ENCODE measurements around the gene KCNQ1.
A peak's percentile ranks its signal among the peaks of the same experiment; 100 is the strongest.

The KCNQ1 gene

DNA sequence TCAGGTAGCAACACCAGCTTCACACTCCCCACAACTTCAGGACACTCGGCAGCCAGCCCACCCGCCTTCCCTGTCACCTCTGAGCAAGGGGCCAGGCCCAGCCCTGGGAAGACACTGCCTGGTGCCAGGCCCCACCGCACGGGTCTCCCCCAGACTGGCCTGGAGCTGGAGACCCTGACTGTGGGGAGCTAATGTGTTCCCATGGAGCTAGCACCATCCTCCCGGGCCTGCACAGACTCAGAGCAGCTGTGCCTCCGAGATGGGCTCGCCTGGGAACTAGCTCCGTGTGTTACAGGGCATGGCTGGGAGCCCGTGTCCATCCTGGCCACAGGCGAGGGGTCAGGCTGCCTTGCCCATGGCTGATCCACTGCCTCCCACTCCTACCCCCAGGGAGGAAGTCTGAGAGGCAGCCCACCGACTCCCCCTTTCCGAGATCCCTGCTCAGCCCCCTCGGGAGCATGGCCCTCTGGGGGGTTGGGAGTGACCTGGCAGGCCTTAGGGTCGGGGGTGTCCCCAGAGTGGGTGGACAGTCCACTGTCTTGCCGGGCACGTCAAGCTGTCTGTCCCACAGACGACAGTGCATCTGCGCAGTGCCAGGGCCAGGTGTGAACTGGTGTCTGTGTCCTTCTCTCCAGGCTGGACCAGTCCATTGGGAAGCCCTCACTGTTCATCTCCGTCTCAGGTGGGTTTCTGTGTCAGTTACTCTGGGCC, 331.7 kb downstream of the KCNQ1 start:
- no peak for DNase-seq

DNA sequence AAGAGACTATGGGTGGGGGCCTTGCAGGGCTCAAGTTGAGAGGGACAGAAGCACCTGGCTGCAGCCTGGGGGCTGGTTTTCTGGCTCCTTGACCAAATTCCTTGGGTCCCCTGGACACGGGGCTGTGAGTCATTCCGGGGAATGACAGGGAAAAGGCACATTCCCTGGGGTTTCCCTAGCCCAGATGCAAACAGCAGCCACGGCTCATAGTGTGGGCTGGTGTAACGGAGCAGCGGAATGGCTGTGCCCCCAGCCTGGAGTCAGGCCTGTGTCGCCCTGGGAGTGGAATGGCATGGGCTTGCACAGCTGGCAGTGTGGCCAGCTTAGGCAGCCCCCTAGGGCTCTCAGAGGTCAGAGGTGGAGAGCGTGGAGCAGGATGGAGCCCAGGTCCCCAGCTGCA, 332.6 kb downstream of the KCNQ1 start:
- DNase-seq: no peak

DNA sequence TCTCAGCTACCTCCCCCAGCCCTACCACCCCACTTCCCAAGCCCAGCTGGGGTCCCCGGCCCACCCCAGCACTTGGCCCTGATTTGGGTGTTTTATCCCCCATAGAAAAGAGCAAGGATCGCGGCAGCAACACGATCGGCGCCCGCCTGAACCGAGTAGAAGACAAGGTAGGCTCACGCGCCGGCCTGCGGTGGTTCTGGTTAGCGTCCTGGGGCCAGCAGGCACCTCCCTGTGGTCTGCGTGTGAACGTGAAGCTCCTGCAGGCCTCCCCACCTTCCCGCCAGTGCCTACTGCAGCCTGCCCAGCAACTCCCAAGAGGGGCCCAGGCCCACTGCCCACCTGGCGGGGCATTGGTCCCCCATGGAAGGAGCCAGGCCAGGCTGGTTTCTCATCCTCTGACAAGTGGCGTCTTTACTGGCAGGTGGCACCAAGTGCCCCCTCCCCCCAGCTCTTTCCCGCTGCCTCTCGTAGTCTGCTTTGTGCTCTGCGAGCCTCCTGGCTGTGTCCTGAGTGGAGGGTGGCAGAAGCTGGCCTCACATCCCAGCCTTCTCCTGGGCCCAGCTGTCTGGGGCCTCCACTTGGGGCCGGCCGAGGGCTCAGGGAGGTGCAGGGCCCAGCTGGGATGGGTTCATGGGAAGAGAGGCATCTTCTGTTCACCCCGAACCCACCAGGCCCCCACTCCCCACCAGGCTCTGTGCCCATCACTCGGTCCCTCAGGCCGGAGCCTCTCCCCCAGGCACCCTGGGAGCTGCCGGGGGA, 333.2 kb downstream of the KCNQ1 start:
- DNase-seq: peak; percentile 10

DNA sequence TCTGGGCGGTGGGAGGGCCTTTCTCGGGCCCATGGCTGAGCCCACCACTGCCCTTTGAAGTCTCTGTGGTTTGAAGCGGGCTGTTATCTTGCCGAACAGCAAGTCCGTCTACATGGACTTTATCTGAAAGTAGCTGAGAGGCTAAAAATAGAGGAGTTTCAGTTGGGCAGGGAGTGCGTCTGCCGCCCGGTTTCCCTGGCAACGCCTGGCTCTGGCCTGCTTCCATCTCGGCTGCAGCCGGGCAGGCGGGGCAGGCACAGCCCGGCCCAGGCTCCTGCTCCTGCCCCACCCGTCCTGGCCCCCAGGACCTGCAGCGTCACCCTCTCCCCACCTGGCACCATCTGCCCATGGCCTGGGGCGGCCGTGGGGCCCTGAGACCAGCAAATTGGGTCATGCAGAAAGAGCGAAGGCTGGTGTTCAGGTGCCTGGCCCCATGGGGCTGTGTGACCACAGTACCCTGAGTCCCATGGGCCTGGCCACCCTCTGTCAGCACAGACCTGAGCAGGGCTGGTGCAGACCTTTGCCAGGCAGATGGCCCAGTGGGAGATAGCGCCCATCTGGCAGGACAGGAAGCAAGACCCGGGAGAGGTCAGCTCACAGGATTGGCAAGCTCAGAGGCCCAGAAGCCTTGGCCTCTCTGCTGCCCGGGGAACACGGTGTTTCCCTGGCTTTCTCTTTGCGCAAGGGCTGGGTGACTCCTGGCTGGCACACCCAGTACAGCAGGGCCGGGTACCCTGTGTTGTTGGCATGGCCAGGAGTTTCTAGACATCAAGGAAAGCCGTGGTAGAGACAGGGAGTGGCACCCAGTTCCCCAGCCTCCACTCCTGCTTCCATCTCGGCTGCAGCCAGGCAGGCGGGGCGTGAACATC, 334.1 kb downstream of the KCNQ1 start:
- DNase-seq: peak; percentile 26

DNA sequence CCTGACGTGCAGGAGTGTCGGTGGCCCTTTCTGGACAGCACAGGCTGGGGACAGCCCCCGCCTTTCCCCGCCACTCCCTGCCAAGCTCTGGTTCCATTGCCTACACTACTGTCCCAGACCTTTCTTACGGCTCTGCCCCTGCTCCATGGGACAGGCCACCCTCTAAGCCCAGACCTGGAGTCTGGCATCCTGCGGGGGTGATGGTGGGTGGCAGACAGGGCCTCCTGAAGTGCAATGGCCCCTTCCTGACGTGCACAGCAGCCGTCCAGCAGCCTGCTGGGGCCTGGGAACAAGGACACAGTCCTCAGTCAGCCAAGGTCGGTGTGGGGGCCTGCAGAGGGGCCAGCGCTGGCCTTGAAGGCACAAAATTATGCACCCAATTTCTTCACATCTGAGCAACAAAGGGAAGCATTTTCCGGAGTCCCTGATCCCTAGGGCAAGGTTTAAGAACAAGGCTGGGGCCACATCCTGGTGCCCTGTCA, 334.7 kb downstream of the KCNQ1 start:
- no peak for DNase-seq

DNA sequence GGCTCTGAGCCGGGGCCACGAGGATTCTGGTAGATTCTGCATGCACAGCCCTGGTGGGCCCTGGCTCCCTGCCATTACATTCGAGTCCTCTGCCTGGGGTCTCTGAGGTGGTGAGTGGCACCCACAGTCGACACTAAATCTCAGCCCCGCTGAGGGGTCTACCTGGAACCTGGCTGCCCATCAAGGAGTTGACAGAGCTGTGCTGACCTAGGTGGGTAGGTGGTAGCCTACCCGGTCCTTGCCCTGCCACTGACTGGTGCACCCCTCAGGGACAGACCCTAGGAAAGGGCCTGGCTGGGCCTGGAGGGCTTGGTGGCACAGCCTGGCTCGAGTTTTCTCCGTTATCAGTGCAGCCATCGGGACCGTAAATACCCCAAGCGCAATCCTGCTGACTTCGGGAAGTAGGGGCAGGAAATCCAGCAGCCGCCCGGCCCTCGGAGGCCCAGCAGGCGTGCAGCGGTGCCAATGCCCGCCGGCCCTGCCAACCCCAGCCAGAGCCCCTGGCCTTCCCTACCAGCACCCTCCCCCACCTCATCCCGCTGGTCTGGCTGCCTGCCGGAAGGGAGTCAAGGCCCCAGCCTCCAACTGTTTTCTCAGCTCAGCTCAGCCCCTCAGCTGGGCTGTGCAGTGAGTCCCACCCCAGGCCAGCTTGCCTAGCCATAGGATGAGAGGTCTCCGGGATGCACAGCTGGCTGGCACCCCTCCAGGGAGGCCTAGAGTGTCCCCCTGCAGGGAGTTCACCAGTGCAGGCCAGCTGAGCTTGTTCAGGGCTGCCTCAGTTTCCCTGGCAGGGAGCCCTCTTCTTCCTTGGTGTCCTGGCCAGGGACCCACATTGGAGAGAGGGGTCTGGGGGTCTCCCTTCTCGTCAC, 335.4 kb downstream of the KCNQ1 start:
- no peak for DNase-seq

DNA sequence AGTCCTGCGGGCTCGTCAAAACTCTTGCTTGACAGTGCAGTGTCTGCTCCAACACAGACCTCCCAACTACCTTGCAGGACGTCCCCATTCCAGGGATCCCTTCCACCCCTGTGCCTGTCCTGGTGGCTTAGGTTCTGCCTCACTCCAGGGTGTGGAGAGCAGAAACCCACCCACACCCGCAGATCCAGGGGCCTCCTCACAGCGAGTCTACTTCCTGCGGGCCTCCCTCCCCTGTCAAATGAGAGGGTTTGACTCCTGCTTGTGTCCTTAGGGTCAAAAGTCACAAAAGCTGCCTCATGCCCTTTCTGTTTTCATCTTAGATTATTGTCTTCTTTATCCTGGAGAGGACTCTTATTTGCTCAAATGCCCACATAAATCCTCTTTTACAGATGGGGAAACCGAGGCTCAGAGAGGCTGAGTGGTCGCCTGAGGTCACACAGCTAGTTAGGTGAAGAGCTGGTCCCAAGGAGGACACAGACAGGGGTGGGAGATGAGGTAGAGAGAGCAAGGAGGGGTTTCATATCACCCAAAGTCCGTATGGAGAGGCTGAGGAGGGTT, 336.1 kb downstream of the KCNQ1 start:
- no peak for DNase-seq

DNA sequence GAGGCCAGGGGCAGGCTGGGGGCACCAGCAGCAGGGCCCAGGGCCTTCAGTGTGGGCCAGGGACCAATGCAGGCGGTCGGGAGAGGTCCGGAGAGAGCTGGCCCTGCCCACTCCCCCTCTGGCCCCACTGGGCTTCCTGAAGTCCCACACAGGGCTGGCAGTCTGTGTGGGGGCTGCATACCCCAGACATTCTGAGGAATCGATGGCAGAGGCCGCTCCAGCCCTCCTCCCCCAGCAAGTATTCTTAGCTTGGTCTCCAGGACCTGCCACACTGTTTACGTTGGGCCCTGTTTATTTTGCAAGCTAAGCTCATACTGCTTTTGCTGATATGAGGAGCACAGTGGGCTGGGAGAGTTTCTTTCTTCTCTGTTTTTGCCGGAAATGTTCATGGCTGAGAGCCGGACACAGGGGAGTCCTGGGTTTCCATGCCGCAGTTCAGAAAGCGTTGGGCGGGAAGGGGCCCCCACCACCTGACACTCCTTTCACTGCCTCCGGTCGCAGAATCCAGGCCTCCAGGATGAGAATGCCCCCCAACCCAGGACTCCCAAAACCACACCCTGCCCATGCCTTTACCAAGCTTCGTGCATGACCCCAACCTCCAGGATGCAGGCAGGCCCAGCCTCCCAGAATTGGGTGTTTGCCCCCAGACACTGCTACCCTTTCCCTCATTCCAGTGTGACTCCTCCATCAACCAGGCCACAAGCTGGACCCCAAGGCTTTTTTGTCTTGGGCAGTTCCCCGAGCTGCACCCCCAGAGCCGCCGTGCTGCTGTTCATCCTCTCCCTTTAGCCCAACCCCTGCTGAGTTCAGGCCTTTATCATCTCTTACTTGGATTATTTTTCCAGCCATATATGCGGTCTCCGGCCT, 336.8 kb downstream of the KCNQ1 start:
- no peak for DNase-seq

DNA sequence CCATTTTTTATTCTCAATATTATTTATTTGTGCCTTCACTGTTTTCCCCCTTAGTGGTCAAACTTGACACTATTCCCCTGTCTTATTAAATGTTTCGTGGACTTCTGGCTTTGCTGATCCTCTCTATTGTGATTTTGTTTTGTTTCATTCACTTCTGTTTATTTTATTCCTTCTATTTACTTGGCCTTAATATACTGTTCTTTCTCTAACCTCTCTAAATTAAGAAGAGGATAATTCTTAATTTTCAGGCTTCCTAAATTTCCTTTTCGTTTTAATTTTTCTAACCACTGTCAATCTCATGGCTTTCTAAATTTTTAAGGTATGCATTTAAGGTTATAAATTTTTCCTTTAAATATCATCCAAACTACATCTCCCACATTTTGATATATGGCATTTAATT, 338.0 kb downstream of the KCNQ1 start:
- no peak for DNase-seq

DNA sequence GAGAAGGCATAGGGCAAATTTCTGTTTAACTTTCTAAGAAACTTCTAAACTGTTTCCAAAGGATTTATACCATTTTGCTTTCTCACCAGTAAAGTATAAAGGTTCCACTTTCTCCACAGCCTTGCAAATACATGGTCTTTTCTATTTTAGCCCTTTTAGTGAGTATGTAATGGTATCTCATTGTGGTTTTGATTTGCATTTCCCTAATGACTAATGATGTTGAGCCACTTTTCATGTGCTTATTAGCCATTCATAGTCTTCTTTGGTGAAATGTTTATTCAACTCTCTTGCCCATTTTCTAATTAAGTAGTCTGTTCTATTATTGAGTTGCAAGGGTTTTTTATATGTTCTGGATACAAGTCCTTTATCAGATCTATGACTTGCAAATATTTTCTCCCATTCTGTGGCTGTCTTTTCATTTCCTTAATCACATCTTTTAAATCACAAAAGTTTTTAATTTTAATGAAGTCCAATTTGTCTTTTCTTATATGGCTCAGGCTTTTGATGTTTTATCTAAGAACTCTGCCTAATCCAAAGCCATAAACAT, 338.8 kb downstream of the KCNQ1 start:
- DNase-seq: no peak

DNA sequence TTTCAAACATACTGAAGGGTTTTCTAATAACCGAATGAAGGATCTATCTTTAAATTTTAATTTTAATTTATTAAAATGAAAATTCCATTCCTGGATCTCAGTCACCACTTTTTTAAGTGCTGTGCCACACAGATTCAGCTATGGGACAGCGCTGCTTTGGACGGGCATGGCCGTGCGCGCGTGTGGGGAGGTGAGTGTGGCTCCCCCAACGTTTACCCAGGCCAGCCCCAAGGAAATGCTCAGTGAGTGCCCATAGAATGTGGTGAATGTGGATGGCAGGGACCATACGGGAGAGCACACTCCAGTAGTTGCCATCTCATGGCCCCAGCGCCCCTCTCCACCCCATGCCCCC, 343.0 kb downstream of the KCNQ1 start:
- DNase-seq: no peak

DNA sequence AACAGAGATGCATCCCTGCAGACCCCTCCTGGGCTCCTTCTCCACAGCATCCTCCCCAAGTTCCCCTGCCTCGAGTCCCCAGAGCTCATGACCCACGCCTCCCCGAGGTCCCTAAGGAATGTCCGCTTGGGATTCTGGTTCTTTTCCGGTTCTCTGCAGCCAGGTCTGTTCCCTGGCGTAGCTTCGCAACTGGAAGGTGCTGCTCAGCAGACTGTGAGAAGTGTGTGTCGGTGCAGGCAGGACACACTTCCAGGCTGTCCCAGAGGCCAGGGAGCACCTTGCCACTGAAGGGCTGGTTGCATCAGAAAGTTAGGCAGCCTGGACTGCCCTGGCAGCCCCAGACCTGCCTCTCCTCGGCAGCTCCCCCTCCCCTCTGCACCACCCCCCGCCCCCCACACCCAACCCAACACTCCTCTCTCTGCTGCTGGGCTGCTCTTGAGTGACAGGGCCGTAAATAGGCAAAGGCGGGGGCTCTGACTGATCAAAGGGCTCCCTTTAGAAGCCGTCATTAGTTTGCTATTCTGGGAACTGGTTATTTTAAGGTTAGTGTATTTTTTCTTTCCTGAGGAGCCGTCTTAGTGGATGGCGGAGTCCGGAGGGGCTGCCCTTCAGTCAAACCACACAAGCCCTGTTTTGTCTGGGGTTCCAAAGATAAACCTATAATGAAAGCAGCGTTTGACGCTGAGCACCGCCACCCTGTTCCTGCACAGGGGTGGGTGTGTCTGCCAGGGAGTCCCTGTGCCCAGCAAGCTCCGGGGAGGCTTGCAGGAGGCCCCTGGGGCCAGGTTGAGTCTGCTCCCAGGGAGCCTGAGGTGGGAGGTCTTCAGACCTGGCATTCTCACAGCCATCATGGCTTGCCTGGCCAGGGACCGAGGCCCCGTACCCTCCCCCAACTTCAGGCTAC, 343.6 kb downstream of the KCNQ1 start:
- DNase-seq: no peak

DNA sequence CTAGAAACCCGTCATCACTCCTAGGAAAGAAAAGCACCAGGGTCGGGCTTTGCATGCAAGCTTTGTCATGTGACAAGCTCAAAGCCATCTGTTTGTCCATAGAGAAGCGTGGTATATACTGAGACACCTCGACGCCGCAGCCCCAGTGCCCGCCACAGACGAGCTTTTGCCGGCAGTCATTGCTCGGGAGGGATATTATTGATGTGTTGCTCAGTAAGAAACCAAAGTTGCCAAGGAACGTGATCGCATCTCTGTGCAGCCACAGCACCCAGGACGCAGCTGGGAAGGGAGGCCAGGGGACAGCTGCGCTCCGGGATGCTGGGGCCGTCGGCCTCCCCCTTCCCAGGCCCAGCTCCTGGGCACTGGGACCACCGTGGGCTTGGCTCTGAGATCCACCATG, 344.5 kb downstream of the KCNQ1 start:
- no peak for DNase-seq

DNA sequence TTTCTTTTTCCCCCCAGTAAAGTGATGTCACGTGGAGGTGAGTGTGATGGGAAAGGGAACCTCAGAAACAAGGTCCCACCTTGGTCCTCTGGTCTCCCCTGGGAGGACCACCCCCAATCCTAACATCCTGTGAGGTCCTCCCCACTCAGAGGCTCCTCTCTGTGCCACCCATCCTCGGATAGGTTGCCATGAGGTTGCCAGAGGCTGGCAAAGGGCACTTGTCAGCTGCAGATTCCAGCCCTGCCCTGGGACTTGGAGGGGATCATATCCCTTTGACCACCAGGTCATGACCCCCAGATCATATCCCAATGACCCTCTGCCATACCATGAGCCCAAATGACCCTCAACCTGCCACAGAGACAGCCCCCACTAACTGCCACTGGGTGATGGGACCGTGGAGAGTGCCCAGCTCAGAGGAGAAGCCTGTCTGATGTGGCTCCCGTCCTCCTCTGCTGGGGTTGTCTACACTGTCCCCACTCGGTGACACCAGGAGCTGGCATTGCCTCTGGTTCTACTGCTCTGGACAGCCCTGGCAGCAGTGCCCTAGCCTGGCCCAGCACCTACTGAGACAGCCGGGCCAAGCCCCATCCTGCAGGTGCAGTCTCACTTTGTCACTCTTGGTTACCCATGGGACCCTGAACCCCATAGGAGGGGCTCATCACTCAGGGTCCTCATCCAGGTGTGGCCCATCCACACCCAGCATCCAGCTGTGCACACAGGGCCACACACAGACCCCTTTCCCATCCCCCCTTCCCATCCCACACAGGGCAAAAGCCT, 345.2 kb downstream of the KCNQ1 start:
- DNase-seq: no peak

DNA sequence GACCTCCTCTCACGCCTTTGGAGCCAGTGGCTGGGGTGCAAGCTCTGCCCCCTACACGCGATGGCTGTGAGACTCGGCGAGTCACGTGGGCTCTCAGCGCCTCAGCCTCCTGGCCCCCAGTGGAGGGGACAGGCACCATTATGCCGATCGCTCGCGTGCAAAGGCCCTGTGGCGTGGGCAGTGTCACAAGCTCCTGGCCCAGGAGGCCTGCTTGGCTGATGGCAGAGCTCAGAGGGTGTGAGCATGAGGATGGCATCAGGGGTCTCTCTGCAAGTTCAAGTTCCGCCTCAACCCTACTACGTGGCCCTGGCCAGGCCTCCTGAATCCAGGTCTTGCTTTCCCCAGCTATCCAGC, 345.7 kb downstream of the KCNQ1 start:
- DNase-seq: no peak

DNA sequence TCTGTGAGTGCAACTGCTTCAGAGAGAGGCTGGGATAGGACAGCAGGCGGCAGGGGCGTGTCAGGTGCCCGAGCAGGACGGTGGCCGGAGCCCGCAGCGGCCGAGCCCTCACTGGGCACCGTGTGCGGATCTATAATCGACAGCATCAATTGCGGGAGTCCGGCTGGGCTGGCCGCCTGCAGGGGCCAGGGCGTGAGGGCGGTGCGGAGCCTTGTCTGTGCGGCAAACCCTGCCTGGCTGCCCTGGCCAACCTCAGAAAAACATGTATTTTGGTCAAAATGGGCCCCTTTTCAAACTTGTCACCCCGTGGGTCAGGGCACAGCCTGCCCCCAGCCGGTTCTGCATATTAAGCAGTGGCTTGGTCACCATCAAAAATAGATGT, 346.3 kb downstream of the KCNQ1 start:
- no peak for DNase-seq

DNA sequence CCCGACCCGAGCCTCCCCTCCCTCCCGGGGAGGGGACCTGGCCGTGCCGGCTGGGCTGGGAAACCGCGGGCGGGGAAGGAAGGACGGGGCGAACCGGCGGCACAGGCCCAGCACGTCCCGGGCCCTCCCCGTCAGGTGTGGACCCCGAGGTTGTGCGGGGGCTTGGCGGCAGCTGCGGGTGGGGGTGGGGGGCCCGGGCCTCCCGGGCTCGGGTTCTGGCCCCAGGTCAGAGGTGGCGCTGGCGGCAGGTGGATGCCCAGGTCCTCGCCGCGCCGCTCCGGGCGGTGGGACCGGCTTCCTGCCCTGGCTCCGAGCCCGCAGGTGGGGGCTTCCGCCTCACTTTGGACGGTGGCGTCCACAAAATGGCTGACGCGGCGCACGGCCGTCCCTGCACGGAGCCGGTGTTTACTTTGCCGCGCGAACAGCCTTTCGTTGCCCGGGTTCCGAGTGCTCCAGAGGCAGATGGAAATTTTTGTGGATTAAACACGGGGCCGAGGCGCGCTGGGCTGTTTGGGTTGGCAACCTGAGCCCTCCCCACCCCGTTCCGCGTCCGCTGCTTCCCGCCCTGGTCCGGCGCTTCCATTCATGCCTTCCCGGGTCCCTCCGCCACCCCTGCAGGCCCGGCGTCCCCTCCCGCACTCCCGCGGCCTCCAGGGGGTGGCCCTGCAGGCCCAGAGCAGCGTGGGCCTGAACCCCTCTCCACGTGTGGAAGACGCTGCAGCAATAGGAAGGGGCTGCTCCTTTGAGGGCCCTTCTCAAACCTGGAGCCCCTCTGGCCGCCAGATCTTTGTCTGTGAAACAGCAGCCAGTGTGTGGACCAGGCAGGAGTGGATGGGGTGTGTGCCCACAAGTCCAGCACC, 346.9 kb downstream of the KCNQ1 start:
- DNase-seq: no peak

All from NCI-H2171 (cell line).